ENCODE data around the gene TMPRSS4. TPM values are rescaled to one million over a fixed set of nuclear protein-coding genes. Genes with fewer than 3 reads are reported as not detected.

The TMPRSS4 gene
- total and polyA plus RNA-seq, 9 of the 15 experiments (the other 6 are each of a cell fraction or from before 2014, with no cell fraction given): 4.0 to 10.0 (median 5.6) TPM

DNA sequence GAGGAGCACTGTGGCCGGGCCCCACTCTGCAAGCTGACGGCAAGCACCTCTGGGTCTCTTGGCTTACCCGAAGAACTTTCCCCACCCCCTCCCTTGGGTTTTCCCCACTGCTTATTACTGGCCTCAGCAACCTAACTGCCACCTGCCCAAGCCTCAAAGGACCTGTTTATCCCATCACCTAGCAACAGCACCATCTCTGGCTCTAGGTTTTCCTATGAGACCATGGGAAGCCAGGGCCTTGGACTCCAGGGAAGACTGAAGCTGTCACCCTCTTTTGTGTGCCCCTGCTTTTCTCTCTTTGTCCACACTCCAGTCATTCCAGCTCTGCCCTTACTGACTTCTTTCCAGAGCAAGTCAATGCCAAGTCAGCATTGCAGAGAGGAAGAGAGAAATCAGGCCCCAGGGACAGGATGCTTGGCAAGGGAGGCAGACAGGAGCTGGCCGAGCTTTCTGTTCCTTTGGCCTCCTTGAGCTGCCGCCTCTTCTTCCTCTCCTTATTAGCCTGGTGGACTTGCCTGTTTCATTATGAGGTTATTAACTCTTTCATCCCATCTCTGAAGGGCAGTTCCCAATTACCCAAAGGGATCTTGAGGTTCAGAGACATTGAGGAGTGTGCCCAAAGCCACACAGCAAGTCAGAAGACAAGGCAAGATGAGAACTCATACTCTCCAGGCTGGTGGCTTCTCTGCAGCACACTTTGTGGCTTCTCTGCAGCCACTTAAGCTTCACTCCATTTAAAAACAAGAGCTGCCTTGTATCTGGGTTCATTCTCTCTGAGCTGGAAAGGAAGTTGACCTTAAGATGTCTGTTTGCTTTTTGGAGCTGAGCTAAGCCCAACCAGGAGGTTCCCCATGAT is 10.3 kb downstream of the TMPRSS4 start, which contains the start of gene SMIM35:
Gene SMIM35, minus strand, starts transcription at position 51 of the 856 bp plus-strand sequence. CDS start 206 bp downstream, outside the sequence.
- intact Hi-C loops (cut with micrococcal nuclease) (no loop called here), in situ Hi-C loops (cut with MboI) (no loop called here)
- Histone ChIP-seq H3K9ac (ENCODE audit: insufficient read depth in 1 of 2, low read depth in 2 of 2, low read length in 2 of 2) (no peak within 1 kb of the TSS), H3K27ac (ENCODE audit: extremely low read depth, low read depth, low read length) (no peak within 1 kb of the TSS), H3K4me3 (no peak within 1 kb of the TSS), H3K27me3 (ENCODE audit: control insufficient read depth in 2 of 2, insufficient read depth in 2 of 2, low read length in 2 of 2) (peaks cover 6 to 18% of the 10 kb centered on the region in 2 experiments; a peak in 4 of 5 replicates), H4K20me1 (replicated peaks; ENCODE audit: control insufficient read depth, insufficient read depth, low read length) (no peaks in the 10 kb centered on the region), H2AFZ (ENCODE audit: low read depth, low read length) (no peak within 1 kb of the TSS), H3K4me2 (ENCODE audit: insufficient read depth, low read length) (no peak within 1 kb of the TSS), H3K9me3 (replicated peaks; ENCODE audit: control insufficient read depth, insufficient read depth, low read depth, low read length) (peaks cover 10% of the 10 kb centered on the region), H3K9me1 (ENCODE audit: control insufficient read depth, insufficient read depth, low read length) (no peaks in the 10 kb centered on the region), H3K36me3 (ENCODE audit: control insufficient read depth, insufficient read depth, low read length) (no peaks in the 10 kb centered on the region), H3K79me2 (ENCODE audit: control insufficient read depth, insufficient read depth, low read length) (no peaks in the 10 kb centered on the region), H3K4me1 (replicated peaks in 1 of 2; ENCODE audit: control insufficient read depth in 2 of 2, insufficient read depth in 2 of 2, low read length in 2 of 2) (peaks cover 8% of the 10 kb centered on the region in 2 experiments; a peak in 4 of 5 replicates)
- TF ChIP-seq RFX1 (IDR thresholded peaks at IDR 0.05) (peak; percentile 37), PRMT5 (CRISPR knock-in tag; IDR thresholded peaks at IDR 0.05) (no peak), ZNF274 (IDR thresholded peaks at IDR 0.05; ENCODE audit: borderline replicate concordance, low read depth, low read length) (peak; percentile 91)
- TF ChIP-seq, protein P1, sequence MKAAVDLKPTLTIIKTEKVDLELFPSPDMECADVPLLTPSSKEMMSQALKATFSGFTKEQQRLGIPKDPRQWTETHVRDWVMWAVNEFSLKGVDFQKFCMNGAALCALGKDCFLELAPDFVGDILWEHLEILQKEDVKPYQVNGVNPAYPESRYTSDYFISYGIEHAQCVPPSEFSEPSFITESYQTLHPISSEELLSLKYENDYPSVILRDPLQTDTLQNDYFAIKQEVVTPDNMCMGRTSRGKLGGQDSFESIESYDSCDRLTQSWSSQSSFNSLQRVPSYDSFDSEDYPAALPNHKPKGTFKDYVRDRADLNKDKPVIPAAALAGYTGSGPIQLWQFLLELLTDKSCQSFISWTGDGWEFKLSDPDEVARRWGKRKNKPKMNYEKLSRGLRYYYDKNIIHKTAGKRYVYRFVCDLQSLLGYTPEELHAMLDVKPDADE (conservative IDR thresholded peaks at IDR 0.05; ENCODE audit: control insufficient read depth, low read depth, low read length): 0 out of 2 replicates have a peak, but pooled peaks have one; percentile 27
- DNase-seq (ENCODE audit: extremely low read depth in 1 of 4, low spot score in 3 of 4) (no peak), ATAC-seq (no peak), FAIRE-seq (no peak)
- BruUV-seq (replicated peaks): no TSS peak
- ChIA-PET POLR2A (interaction anchor here (0.5 kb wide), 1 partner anchor 369 kb away, joined by 3 read pairs; no protein-coding TSS in a partner anchor), CTCF (ENCODE audit: low intra/inter-chr PET ratio) (no interaction called here)
- 11% methylated on average over 5 of the region's 5 CpGs for WGBS (ENCODE audit: insufficient coverage, low coverage, missing lambda C conversion rate)
